Breast epithelium (tissue), 3 donors: Measurements from ENCODE around the gene CNOT1.

Experiments
- POLR2A ChIP-seq: fragments of 450-650 bp; IDR thresholded peaks from one replicate; pipeline ENCODE4 v1.6.1; 2016; ENCODE audit warnings: antibody characterized with exemption, mild to moderate bottlenecking, moderate library complexity
- TF ChIP-seq, protein P1 (sequence below), 3 donors: fragments of 450-650 bp; IDR thresholded peaks; one replicate each; pipeline ENCODE4 v1.5.1; 2016 to 2017; ENCODE audit warnings: antibody characterized with exemption in 3 of 3, mild to moderate bottlenecking in 3 of 3, moderate library complexity in 3 of 3

DNA sequence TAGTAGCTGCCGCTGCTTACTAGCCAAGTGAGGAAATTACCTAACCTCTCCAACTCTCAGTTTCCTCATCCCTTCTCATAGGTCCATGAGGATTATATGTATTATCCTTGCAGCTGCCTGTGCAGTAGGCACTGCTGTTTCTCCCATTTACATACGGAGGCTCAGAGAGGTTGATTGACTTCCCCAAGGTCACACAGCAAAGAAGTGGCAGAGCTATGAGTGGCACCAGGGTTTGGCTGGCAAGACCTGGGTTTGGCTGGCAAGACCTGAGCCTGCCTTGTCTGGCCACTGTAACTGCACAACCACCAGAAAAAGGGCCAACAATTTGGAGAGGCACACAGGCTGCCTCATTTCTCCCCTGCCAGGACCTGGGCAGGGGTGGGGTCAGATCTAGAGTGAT, 132.2 kb downstream of the CNOT1 start:
- no peak for TF ChIP-seq POLR2A
- TF ChIP-seq, protein P1, sequence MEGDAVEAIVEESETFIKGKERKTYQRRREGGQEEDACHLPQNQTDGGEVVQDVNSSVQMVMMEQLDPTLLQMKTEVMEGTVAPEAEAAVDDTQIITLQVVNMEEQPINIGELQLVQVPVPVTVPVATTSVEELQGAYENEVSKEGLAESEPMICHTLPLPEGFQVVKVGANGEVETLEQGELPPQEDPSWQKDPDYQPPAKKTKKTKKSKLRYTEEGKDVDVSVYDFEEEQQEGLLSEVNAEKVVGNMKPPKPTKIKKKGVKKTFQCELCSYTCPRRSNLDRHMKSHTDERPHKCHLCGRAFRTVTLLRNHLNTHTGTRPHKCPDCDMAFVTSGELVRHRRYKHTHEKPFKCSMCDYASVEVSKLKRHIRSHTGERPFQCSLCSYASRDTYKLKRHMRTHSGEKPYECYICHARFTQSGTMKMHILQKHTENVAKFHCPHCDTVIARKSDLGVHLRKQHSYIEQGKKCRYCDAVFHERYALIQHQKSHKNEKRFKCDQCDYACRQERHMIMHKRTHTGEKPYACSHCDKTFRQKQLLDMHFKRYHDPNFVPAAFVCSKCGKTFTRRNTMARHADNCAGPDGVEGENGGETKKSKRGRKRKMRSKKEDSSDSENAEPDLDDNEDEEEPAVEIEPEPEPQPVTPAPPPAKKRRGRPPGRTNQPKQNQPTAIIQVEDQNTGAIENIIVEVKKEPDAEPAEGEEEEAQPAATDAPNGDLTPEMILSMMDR (IDR thresholded peaks at IDR 0.05): no peak
